Urothelium cell line (cell line): ENCODE data around the gene BTNL2.
"Not testable (repeated sequence)": the region's sequence is repeated elsewhere in the genome, so short reads cannot be mapped to it uniquely, and the experiment has no call there.

Experiments used
- DNase-seq: peaks from one replicate; pipeline ENCODE4 v3.0.0; 2011; ENCODE audit warnings: low spot score, mixed read lengths
- FAIRE-seq: peaks from 2 replicates; lab custom pipeline; 2011; peaks lifted over from hg19 to GRCh38; lab: Jason Lieb, UNC

The BTNL2 gene, protein sequence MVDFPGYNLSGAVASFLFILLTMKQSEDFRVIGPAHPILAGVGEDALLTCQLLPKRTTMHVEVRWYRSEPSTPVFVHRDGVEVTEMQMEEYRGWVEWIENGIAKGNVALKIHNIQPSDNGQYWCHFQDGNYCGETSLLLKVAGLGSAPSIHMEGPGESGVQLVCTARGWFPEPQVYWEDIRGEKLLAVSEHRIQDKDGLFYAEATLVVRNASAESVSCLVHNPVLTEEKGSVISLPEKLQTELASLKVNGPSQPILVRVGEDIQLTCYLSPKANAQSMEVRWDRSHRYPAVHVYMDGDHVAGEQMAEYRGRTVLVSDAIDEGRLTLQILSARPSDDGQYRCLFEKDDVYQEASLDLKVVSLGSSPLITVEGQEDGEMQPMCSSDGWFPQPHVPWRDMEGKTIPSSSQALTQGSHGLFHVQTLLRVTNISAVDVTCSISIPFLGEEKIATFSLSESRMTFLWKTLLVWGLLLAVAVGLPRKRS

DNA sequence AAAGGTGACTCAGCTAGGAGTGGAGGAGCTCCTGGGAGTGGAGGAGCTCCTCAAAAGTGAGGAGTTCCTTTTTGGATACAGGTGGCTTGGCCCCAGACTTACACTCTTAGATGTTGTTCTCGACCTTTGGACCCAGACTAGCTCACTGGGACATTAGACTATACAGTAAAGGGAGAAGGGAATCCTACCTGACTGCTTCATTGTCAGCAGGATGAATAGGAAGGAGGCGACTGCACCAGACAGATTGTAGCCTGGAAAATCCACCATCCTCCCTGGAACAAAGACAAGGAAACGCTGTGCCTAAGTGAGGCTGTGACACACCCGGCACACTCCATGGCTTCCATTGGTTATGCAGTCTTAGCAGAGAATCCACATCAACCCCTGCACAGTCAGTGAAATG lies at the start of gene BTNL2:
Gene BTNL2 (minus strand): TSS at position 325 of the 400 bp plus-strand sequence. CDS start 58 bp downstream, at position 267.
- DNase-seq, result no peak
- FAIRE-seq, result no peak

DNA sequence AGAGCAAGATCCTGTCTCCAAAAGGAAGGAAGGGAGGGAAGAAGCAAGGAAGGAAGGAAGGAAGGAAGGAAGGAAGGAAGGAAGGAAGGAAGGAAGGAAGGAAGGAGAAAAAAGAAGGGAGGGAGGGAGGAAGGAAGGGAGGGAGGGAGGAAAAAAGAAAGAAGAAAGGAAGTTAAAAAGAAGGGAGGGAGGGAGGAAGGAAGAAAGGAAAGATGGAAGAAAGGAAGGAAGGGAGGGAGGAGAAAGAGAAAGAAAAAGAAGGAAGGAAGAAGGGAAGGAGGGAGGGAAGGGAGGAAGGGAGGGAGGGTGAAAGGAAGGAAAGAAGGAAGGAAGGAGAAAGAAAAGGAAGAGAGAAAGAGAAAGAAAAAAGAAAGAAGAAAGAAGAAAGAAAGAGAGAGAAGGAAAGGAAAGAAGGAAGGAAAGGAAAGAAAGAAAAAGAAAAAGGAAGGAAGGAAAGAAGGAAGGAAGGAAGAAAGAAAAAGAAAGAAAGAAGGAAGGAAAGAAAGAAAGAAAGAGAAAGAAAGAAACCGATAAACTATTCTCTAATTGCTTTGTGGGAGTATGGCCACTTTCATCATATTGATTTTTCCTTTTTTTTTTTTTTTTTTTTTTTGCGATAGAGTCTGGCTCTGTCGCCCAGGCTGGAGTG lies 42.2 kb upstream of the BTNL2 start:
- DNase-seq (no peak), FAIRE-seq (no peak)

DNA sequence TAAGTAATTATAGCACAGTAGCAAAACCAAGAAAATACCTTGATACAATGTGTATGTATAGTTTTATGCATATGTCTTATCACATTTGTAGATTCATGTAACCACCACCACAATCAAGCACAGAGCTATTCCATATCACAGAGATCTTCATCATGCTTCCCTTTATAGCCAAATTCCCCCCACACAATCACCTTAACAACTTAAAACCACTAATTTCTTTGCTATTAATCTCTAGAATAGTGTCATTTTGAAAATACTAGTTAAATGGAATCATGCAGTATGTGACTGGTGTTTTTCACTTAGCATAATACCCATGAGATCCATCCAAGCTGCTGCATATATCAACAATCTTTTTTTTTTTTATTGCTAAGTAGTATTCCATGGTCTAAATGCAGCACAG lies 41.0 kb upstream of the BTNL2 start:
- DNase-seq (no peak), FAIRE-seq (no peak)

DNA sequence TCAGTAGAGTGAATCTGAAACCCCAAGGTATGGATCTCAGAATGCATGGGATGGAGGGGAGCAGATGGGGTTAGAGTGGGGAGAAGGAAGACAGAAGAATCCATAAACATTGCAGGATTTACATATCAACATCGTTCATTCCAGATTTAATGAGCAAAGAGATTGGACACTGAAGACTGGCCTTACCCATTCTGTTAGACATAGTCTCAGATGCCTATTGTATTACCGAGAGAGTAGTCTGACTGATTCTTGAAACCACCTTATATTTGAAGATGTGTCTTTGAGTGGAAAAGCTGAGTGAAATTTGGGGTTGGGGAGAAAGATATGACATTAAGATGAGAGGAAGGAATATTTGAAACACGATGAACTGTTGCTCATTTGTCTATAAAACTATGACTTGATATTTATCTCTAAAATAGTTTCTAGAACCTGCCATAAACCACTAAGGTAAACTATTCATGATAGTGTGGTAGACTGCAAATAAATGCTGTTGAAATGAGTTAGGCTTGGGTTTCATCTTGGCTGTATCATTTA lies 38.4 kb upstream of the BTNL2 start:
- no peak for FAIRE-seq
- no peak for DNase-seq

DNA sequence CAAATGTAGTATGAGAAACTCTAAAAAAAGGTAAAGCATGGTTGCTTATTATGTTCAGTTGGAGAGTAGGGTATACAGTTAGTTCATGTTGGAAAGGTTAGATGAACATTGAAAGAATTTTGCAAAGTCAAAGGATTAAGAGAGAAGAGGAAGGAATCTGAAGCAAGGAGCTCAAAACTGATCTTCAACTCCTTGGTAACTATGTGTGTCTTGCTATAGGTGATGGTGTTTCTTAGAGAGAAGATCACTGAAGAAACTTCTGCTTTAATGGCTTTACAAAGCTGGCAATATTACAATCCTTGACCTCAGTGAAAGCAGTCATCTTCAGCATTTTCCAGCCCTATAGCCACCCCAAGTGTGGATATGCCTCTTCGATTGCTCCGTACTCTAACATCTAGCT lies 37.5 kb upstream of the BTNL2 start:
- DNase-seq (no peak), FAIRE-seq (no peak)

DNA sequence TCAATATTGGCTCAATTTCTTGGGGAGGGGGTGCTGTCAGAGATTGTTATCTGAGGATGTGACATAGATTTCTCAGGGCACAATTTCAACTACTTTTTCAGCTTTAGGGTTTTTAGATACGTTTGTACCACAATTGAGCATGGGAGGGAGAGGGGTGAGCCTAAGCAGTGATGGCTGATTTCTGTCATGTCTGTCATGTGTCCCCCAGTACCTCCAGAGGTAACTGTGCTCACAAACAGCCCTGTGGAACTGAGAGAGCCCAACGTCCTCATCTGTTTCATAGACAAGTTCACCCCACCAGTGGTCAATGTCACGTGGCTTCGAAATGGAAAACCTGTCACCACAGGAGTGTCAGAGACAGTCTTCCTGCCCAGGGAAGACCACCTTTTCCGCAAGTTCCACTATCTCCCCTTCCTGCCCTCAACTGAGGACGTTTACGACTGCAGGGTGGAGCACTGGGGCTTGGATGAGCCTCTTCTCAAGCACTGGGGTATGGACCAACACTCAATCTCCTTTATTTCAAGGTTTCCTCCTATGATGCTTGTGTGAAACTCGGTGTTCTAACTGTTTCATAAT lies 36.1 kb upstream of the BTNL2 start:
- FAIRE-seq, result no peak

DNA sequence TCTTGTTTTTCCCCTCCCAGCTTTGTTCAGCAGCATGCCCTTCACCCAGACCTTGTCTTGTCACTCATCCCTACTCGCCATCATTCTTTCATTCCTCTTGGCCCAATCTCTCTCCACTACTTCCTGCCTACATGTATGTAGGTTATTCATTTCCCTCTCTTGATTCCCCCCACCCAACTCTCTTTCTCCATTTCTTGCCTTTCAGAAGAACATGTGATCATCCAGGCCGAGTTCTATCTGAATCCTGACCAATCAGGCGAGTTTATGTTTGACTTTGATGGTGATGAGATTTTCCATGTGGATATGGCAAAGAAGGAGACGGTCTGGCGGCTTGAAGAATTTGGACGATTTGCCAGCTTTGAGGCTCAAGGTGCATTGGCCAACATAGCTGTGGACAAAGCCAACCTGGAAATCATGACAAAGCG lies 35.3 kb upstream of the BTNL2 start:
- FAIRE-seq, result no peak
- no peak for DNase-seq

More for the DNA sequence above, 36.1 kb upstream of the BTNL2 start:
- DNase-seq, result no peak

DNA sequence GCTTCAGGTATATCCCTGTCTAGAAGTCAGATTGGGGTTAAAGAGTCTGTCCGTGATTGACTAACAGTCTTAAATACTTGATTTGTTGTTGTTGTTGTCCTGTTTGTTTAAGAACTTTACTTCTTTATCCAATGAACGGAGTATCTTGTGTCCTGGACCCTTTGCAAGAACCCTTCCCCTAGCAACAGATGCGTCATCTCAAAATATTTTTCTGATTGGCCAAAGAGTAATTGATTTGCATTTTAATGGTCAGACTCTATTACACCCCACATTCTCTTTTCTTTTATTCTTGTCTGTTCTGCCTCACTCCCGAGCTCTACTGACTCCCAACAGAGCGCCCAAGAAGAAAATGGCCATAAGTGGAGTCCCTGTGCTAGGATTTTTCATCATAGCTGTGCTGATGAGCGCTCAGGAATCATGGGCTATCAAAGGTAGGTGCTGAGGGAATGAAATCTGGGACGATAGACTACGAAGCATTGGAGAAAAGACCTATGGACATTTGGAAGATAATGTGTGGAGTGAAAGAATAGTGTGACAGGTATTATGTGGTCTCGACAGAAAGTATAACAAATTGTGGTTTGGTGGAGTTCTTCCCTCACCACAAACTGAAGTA lies 32.7 kb upstream of the BTNL2 start, which contains the start of gene HLA-DRA:
Gene HLA-DRA (plus strand): TSS at position 286 of the 613 bp plus-strand sequence. CDS start 64 bp downstream, at position 350.
- DNase-seq (peak; percentile 41), FAIRE-seq (no peak)

DNA sequence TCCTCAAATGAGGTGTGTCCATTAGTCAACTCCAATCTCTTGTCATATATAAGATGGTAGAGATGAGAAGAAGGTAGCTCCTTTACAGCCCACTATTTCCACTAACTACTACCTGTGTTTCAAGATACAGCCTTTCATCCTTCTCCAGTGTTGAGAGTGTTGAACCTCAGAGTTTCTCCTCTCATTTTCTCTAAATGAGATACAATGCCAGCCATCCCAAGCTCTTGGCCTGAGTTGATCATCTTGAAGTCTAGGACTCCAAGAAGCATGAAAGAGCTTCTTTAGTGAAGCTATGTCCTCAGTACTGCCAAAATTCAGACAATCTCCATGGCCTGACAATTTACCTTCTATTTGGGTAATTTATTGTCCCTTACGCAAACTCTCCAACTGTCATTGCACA lies 32.2 kb upstream of the BTNL2 start:
- FAIRE-seq, result no peak
- DNase-seq, result no peak

DNA sequence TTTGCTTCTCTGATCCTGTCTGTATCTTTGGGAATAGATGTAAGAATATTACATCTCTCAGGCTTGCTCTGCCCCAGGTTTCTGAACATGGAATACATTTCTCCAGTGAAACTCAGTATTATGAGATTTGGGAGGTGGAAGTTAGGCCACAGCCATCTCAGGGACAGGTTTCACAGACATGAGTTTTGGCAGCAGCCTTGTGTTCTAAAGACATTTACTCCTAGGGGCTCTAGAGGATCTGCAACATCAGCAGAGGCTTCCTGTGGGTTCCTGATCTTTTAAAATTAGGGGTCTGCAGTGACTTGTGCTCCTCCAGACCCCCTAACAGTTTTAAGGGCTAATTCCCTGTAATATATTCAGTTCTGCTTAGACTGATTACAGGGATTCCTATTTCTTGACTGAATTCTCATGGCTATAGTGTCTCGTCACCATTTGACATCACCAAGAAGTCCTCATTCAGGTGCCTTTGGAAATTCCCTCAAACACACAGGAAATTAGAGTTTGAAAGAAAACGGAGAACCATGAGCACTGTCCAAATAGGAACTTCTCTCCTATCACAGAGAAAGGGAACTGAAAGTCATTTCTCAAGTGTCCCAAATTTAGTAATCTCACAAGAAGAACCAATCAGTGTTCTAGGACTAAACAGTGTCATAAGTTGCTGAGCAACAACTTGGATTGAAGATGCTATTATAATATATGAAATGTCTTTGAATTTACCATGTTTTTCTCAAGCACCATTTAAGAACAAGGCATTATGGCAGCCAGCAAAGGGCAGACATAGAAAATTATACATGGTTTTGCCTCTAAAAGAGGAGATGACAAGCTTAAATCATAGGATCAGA lies 30.2 kb upstream of the BTNL2 start:
- FAIRE-seq, result no peak
- DNase-seq, result no peak

DNA sequence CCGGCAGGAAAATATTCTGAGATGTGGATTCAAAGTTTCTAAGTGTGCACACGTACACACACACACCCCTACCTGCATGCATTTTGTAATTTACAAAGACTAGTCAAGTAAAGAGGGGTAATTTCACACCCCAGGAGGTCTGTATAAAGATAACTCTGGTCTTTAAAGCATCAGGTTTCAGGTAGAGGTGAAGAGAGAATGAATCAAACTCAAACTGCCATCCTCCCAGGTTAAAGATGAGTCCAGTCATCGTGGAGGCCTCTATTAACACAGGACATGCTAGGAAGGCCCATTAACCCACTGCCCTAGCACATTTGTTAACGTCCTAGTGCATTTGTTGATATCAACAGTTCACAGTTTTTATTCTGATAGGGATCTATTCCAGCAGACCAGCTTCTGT lies 29.2 kb upstream of the BTNL2 start:
- DNase-seq (no peak), FAIRE-seq (no peak)

DNA sequence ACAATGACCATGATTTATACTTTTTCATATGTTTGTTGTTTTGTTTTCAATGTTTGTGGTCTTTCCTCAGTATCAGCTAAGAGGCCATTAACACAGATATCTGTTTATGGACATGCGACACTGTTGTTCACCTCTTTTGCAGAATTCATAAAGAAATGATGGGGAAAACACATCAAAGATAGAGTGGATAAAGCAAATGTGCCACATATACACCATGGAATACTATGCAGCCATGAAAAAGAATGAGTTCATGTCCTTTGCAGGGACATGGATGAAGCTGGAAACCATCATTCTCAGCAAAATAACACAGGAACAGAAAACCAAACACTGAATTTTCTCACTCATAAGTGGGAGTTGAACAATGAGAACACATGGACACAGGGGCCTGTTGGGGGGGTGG lies 27.0 kb upstream of the BTNL2 start:
- FAIRE-seq, DNase-seq: not testable (repeated sequence)

DNA sequence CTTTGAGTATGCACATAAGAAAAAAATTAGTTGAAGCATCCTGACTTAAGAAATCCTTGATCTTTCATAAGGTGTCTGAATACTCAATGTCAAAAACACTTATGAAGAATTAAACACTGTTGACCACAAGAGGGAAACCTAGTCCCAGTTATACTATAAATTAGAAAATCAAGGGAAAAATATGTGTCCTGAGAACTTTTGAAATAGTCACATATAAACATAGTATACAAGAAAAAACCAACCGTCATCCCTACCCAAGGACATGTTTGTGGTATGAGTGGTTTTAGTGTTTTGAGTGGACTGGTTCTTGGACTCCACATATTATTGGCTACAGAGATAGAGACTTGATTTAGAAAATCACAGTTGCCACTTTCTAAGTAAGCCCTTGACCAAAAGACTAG lies 25.1 kb upstream of the BTNL2 start:
- peak; percentile 14 for DNase-seq

DNA sequence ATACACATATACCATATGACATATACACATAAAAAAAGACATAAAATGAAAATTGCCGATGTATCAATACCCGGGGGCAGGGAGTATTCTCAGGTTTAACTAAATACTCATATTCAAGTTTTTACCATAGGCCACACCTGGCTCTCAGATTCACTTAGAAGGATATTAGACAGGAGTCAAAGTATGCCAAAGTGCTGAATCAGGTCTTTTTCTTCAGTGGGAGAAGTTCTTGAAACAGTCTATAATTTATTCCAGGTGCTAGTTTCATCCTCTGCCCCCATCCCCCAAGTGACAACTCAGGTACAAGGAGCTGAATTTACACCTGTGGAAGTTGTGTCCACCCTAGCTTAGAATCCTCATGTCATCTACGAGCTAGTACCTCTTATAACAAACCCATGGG lies 24.2 kb upstream of the BTNL2 start:
- FAIRE-seq, result no peak

More for the DNA sequence above, 25.1 kb upstream of the BTNL2 start:
- no peak for FAIRE-seq

DNA sequence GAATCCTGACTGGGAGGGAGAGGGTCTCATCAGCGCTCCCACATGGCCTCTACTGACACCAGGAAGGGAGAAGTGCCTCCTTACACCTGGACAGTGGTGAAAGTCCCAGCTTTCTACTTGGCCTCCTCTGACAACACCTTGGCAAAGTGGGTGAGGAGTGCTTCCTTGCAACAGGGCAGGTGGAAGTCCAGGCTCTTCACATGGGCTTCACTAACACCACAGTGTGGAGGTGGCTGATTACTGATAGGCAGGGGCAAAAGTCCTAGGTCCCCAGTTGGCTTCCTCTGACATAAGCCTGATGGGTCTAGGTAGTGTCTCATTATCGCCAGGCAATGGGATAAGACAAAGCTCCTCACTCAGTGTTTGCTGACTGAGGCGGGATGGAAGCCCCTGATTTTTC lies 23.2 kb upstream of the BTNL2 start:
- no peak for FAIRE-seq
- no peak for DNase-seq

More for the DNA sequence above, 24.2 kb upstream of the BTNL2 start:
- no peak for DNase-seq

DNA sequence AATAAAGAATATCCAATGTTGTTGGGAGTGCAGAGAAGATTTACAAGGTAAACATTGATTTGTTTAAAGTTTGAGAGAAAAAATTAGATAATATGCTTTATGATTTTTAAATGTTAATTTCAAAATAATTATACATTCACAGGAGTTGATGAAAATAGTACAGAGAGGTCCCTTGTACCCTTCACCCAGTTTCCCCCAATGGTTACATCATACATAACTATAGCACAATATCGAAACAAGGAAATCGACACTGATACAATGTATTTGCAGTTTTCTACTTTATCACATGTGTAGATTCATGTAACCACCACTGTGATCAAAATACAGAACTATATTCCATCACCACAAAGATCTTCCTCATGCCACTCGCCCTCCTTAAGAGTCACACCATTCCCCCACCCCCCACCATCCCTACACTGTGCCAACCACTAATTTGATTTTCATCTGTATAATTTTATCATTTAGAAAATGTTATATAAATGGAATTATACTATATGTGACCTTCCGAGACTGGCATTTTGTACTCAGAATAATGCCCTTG lies 21.0 kb upstream of the BTNL2 start:
- FAIRE-seq (no peak), DNase-seq (no peak)

DNA sequence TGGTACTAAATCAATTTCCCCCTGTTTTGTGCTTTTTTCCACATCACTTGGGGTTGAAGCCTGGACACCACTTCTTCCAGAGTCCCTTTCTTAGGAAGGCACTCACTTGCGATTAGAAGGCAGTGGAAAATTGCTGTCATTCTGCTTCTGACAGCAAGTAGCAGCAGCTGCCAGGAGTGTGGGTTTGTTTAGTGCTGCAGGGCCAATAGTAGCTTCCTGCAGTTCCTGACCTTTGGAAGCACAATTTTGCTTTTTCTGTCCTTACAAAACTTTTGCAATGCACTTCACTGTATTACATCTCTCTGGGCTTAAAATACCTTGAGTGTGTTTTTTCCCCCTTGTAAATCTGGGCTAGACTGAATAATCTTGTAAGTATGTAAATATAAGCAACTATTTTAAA lies 20.2 kb upstream of the BTNL2 start:
- FAIRE-seq (no peak), DNase-seq (no peak)

DNA sequence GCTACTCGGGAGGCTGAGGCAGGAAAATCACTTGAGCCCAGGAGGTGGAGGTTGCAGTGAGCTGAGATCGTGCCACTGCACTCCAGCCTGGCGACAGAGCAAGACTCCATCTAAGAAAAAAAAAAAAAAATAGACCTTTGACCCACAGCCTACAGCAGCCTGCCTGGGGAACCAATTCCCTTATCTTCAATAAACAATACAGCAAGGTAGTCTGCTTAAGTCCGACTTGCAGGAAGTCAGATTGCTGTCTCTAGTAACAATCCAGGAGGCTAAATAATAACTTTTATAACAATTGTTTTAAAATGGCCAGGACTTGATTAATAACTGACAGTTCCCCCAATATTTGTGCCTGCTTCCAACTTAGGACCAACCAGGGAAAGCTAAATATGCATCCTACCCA lies 19.4 kb upstream of the BTNL2 start:
- DNase-seq (no peak), FAIRE-seq (no peak)

DNA sequence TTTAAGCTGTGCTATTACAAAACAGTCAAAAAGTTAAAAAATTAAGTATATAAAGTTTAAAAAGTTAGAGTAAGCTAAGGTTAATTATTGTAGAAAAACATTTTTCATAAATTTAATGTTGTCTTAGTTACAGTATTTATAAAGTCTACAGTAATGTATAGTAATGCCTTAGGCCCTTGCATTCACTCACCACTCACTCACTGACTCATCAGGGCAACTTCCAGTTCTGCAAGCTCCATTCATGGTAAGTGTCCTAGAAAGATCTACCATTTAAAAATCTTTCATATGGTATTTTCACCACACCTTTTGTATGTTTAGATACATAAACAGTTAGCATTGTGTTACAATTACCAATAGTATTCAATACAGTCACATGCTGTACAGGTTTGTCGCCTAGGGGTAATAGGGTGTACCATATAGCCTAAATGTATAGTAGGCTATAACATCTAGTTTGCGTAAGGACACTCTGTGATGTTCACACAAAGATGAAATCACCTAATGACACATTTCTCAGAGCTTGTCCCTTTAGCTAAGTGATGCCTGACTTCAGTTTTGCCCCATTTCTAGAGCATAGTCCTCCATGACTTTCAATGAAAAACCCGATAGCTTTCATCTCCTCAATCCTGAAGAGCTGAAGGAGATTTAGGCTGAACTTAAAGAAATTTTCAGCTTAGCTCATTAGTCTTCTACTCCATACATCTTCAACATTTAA lies 17.8 kb upstream of the BTNL2 start:
- no peak for FAIRE-seq
- DNase-seq, result no peak
